HG03196 (cell line): ENCODE measurements around the gene STK17A.
"Not testable (repeated sequence)": the region's sequence is repeated elsewhere in the genome, so short reads cannot be mapped to it uniquely, and the experiment has no call there.

Experiments
- ATAC-seq: cut with Tn5 transposase; IDR thresholded peaks from one replicate; pipeline ENCODE4 v1.9.1; 2021; ENCODE audit not compliant: unreplicated experiment

The STK17A gene

DNA sequence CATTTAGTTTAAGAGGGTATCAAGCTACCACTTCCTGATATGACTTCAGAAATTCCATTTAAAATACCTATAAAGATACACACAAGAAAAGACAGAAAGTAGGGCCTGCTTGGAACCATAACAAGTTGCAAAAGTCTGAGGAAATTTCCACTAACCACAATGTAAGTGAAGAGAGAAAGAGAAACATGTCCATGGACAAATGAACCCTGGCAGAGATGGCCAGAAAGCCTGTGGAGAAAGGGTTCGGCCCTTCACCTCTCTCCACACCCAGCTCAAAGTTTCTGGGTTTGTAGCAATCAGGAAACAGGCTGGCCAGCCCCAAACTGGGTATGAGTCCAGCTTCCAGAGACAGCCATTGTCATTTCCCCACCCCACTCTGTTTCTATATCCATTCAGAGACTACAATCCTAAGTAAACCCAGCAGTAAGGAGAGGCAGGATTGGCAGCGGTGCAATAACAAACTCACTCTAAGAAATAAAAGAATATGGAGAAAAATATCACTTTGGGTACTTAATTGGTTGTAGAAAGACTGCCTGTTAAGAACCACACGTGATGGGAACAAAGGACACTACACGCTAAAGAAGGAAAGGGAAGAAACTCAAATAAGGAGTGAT lies 71.1 kb downstream of the STK17A start:
- ATAC-seq = no peak

DNA sequence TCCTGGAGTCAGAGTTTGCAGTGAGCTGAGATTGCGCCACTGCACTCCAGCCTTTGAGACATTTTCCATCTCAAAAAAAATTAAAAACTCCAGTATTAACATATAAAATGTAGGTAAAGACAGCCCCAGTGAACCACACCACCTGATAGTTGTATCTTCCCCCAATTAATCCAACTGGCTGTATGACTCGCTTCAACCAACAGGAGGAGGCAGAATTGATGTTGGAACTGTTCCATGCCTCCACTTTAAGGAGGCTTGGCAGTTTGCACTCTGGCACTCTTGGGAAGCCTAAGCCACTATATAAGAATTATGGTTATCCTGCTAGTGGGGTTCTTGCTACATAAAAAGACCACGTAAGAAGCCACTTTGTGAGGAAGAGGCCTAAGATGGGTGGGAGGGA lies 72.7 kb downstream of the STK17A start:
- no peak for ATAC-seq

DNA sequence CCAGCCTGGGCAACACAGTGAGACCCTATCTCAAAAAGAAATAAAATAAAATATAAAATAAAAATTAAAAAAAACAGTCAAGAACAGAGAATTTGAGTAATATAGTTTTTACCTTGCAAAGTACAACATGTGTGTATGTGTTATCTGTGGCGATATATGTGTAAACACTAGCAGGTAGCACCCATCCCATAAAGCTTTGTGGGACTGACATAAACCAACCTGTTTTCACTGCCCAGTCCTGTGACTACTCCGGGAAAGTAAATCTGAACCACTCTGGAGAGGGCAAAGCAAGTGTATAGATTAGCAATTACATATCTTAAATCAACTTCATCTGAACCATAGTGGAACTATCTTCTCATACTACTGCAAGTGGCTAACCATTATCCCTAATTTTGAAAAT lies 74.1 kb downstream of the STK17A start:
- ATAC-seq = no peak

DNA sequence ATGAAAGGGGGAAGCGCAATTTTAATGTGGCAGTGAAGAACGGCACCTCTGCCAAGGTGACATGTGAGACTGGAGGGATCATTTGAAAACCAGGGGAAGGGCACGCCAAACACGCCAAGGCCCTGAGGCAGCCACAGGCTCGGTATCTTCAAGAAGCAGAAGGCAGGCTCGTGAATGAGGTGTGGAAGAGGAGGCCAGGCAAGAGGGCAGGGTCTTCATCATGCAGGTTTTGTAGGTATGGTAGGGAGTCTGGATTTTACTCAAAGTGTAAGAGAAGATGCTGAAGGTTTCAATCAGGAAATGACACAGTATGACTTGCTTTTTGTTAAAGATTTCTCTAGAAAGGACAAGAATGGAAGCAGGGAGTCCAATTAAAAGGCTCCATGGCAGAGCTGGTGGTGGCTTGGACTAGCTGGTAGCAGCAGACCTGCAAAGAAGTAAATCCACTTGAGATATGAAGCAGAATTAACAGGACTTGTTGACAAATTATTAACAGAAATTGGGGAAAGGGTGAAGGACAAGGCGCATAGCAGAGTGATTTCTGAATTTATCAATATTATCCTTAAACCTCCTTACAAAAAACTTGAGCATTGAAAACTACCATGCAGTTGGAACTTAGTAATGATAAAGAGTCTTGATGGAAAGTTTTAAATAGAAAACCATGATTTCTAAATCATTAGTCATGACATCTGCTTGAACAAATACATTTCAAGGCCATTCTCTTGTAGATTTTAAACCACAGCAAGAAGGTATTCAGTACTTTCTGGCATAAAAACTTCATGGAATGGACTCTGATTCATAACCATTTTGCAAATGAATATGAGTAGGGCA lies 76.0 kb downstream of the STK17A start:
- ATAC-seq = peak; percentile 67

DNA sequence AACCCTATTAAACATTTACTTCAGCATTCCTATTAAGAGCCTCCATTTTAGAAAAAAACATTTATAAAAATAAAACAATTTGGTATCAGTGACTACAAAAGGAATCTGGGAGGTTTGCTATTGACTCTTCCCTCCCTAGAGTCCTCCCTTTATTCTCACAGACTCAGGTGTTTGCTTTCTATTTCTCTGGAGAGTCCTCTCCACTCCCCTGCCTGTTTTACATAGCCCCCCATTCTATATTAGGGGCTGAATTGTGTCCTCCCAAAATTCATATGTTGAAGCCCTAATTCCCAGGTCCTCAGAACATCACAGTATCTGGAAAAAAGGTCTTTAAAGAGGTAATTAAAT lies 76.6 kb downstream of the STK17A start:
- ATAC-seq = no peak

DNA sequence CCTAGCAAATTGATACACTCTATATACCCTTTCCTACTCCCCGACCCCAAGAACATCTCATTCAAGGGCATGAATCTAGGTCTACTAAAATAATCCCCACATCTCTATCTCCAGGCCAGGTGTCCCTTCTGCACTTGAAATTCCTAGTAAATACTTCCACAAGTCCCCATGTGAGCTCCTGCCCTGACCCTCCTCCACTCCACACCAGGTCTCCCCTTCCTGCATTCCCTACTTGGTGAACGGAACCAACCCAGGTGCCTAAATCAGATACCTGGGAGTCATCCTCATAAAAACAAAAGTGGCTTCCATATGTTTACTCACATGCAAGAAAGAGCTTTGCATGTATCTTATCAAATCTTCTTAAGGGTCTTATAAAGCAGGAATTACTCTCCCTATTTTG lies 77.2 kb downstream of the STK17A start:
- ATAC-seq = no peak

DNA sequence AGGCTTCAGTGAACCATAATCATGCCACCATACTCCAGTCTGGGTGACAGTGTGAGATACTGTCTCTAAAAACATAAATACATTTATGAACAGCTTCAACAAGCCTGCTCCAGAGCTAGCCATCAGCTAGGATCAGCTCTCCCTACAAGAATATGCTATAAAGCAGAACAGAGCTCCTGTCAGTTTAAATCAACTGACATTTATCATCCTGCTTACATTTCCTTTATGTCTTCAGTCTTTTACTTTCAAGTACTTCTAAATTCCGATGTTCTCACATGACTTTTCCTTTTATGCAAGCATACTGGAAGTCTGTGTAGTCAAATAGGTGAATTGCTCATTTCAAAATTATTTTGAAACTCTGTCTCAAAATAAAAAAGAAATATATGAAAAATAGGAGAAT lies 81.8 kb downstream of the STK17A start:
- no peak for ATAC-seq

DNA sequence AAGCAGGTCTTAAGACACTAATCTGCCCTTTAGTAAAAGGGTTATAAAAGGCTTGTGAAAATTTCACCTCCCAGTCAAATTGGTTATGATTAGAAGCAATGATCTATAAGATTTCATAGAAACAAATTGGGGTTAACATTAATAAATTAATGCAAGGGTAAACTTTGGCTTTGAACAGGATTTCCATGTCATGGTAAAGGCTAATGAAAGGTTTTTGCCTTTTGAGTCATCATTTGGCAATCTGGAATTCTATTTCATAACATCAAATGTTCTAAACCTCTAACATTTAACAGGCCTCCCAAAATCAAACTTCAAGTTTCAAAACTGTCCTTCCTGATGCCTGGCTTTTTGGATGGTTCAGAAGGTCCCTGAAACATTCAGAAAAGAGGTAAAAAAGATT lies 84.0 kb downstream of the STK17A start:
- no peak for ATAC-seq

DNA sequence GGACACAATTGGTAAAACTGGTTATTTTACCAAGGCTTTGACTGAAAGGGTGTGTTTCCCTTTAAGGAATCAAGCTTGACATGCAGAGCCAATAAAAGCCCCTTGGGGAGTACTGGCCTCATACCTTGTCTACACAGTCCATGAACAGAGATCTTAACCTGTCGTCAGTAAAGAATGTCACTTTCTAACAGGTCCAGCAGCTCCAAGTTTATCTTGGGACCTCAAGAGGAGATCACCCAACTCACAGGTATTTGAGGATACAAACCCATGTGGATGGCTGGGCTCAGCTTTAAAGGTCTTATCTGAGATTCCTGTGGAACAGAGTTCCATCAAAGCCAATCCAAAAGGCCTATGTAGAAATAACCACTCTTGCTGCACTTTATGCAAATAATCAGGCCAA lies 85.1 kb downstream of the STK17A start:
- ATAC-seq = no peak

DNA sequence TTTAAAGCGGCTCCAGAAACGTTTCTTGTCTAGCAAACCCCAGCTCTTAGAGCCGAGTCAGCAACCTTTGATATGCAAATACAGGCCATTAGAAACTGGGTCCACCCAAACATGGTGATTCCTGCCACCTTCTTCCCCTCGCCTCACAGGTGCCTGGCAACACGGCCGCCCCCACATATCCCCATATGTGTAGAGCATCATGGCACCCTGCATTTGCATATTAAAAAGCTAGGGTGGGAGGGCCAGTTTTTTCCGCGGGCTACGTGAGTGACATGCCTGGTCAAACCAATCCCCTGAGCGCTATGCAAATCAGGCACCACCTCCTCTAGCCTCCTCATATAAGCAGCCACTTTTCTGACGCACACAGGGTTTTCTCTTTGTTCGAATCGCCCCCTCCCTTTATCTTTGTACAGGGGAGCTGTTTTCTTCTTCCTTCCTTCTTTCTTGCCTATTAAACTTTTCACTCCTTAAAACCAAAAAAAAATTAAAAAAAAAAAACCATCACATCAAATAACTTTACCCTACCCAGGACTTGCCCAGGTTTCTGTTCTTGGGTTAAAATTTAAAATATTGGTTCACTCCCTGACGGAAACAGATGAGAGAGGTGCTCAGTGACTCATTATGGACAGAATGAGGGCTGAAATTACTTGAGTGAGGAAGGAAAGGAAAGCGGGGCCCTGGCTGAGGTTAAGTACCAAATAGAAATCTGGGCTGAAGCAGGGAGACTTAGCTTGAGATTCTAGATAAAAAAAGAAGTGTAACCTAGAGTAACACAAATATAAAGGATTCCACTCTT lies 86.6 kb downstream of the STK17A start:
- no peak for ATAC-seq

DNA sequence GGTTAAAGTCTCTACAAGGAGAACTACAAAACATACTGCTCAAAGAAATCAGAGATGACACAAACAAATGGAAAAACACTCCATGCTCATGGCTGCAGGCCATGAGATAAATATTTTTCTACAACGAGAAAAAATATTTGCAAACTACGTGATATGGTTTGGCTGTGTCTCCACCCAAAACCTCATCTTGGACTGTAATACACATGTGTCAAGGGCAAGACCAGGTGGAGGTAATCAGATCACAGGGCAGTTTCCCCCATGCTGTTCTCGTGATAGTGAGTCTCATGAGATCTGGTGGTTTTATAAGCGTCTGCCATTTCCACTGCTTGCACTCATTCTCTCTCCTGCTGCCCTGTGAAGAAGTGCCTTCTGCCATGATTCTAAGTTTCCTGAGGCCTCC lies 88.6 kb downstream of the STK17A start:
- no peak for ATAC-seq

DNA sequence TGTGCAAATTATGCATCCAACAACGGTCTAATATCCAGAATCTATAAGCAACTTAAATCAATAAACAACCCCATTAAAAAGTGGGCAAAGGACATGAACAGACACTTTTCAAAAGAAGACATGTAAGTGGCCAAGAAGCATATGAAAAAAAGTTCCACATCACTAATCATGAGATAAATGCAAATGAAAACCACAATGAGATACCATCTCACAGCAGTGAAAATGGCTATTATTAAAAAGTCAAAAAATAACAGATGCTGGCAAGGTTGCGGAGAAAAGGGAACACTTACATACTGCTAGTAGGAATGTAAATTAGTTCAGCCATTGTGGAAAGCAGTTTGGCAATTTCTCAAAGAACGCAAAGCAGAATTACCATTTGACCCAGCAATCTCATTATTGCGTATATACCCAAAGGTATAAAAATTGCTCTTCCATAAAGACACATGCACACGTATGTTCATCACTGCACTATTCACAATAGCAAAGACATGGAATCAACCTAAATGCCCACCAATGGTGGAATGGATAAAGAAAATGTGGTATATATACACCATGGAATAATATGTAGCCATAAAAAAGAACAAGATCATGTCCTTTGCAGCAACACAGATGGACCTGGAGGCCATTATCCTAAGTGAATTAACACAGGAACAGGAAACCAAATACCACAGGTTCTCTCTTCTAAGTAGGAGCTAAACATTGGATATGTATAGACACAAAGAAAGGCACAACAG lies 90.5 kb downstream of the STK17A start:
- not testable (repeated sequence) for ATAC-seq

DNA sequence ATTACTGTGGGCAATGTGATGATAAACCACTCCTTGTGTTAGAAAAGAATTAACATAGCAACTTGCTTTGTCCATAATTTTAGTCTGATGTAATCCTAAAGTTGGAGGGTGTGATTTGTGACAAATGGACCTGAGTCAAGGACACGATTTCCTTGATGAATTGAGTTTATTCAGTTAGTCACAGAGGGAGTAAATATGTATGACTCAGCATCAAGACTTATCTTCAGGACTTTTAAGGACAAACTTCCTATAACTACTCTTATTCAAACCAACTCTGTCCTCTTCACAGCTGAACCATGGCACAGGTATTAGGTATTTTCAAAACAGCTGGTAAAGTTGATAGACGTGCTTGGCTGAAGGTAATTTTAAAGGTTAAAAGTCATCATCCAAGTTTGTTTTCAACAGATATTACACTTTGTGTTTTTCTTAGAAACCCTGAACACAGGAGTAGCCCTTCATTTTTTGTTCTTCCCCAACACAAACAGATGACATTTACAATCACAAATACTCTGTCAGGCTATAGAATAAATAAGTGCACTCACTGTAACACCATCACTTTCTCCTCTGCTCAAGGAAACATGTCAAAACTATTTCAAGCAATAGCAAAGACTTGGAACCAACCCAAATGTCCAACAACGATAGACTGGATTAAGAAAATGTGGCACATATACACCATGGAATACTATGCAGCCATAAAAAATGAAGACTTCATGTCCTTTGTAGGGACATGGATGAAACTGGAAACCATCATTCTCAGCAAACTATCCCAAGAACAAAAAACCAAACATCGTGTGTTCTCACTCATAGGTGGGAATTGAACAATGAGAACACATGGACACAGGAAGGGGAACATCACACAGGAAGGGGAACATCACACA lies 91.9 kb downstream of the STK17A start:
- no peak for ATAC-seq
